ENCODE results near the gene PRTN3.
"Not testable (repeated sequence)": the region's sequence is repeated elsewhere in the genome, so short reads cannot be mapped to it uniquely, and the experiment has no call there.

The PRTN3 gene

GRCh38 chr19:845707-846521 is 5.1 kb downstream of the PRTN3 start:
- peak overlapping the region; percentile 50 for H3K9ac ChIP-seq (ENCODE audit: low read depth, low read length, poor library complexity)
- no peak overlapping the region for H2BK5ac ChIP-seq (ENCODE audit: low read length)
- peak overlapping the region; percentile 99 for H2AK5ac ChIP-seq (ENCODE audit: low read depth, low read length)
- peak overlapping the region; percentile 91 for H3K18ac ChIP-seq (ENCODE audit: low read length)
- no peak overlapping the region for H2AFZ ChIP-seq (ENCODE audit: low read length)
- H2BK15ac ChIP-seq (ENCODE audit: low read length): peak overlapping the region; percentile 93
- no peak overlapping the region for H3K27ac ChIP-seq (replicated peaks; ENCODE audit: low read length)
- H3K4me1 ChIP-seq (ENCODE audit: control insufficient read depth in 2 of 2, insufficient read depth in 1 of 2, low read depth in 1 of 2, low read length in 2 of 2): peaks cover 12 to 13% of the 10 kb centered on the region in 2 donors
- peak overlapping the region; percentile 97 for H2BK12ac ChIP-seq (ENCODE audit: low read length)
- peaks cover 2% of the 10 kb centered on the region for H3K79me1 ChIP-seq (ENCODE audit: low read depth, low read length)
- H4K8ac ChIP-seq (ENCODE audit: low read depth, low read length): no peak overlapping the region
- H3K14ac ChIP-seq (ENCODE audit: low read length): no peak overlapping the region
- no peak overlapping the region for H3K4me3 ChIP-seq (ENCODE audit: low read length in 2 of 2)
- no peak overlapping the region for H3K4ac ChIP-seq (ENCODE audit: low read length)
- H2BK120ac ChIP-seq (ENCODE audit: low read depth, low read length): no peak overlapping the region
- no peak for DNase-seq (ENCODE audit: low spot score)
- H4K91ac ChIP-seq (ENCODE audit: low read depth, low read length, poor library complexity): no peak overlapping the region
- H3K36me3 ChIP-seq (replicated peaks in 1 of 2; ENCODE audit: control insufficient read depth in 2 of 2, insufficient read depth in 2 of 2, low read length in 2 of 2): no peaks in the 10 kb centered on the region
- H3K27me3 ChIP-seq (ENCODE audit: control insufficient read depth in 3 of 3, insufficient read depth in 3 of 3, low read depth in 1 of 3, low read length in 3 of 3): peaks cover 0 to 51% (median 13%) of the 10 kb centered on the region in 3 experiments
- H3K23ac ChIP-seq (ENCODE audit: low read depth, low read length, poor library complexity): no peak overlapping the region
- WGBS, 2 donors (ENCODE audit: extremely low coverage in 2 of 2, insufficient read length in 2 of 2, insufficient replicate concordance in 1 of 2): no CpG with 5 or more reads among the region's 37 CpGs
- no peak overlapping the region for H3K4me2 ChIP-seq (ENCODE audit: insufficient read depth, low read length, poor library complexity, severe bottlenecking)
- no peaks in the 10 kb centered on the region for H3K9me3 ChIP-seq (replicated peaks in 1 of 2; ENCODE audit: control insufficient read depth in 2 of 2, insufficient read depth in 1 of 2, low read depth in 1 of 2, low read length in 2 of 2)

- Histone ChIP-seq H2BK5ac (ENCODE audit: low read length) (no peak overlapping the region), H3K4me2 (ENCODE audit: insufficient read depth, low read length, poor library complexity, severe bottlenecking) (no peak overlapping the region), H3K4me3 (ENCODE audit: low read length in 2 of 2) (no peak overlapping the region), H2BK120ac (ENCODE audit: low read depth, low read length) (no peak overlapping the region), H3K9ac (ENCODE audit: low read depth, low read length, poor library complexity) (peak overlapping the region; percentile 21), H2BK15ac (ENCODE audit: low read length) (no peak overlapping the region), H3K79me1 (ENCODE audit: low read depth, low read length) (peaks cover 2% of the 10 kb centered on the region), H4K91ac (ENCODE audit: low read depth, low read length, poor library complexity) (no peak overlapping the region), H3K18ac (ENCODE audit: low read length) (peak overlapping the region; percentile 57), H3K4me1 (ENCODE audit: control insufficient read depth in 2 of 2, insufficient read depth in 1 of 2, low read depth in 1 of 2, low read length in 2 of 2) (peaks cover 9 to 11% of the 10 kb centered on the region in 2 donors), H3K4ac (ENCODE audit: low read length) (no peak overlapping the region), H2AK5ac (ENCODE audit: low read depth, low read length) (peak overlapping the region; percentile 12), H3K27me3 (ENCODE audit: control insufficient read depth in 3 of 3, insufficient read depth in 3 of 3, low read depth in 1 of 3, low read length in 3 of 3) (peaks cover 0 to 40% (median 8%) of the 10 kb centered on the region in 3 experiments), H4K8ac (ENCODE audit: low read depth, low read length) (no peak overlapping the region), H3K23ac (ENCODE audit: low read depth, low read length, poor library complexity) (no peak overlapping the region), H2AFZ (ENCODE audit: low read length) (no peak overlapping the region), H3K36me3 (replicated peaks in 1 of 2; ENCODE audit: control insufficient read depth in 2 of 2, insufficient read depth in 2 of 2, low read length in 2 of 2) (no peaks in the 10 kb centered on the region), H2BK12ac (ENCODE audit: low read length) (no peak overlapping the region), H3K9me3 (replicated peaks in 1 of 2; ENCODE audit: control insufficient read depth in 2 of 2, insufficient read depth in 1 of 2, low read depth in 1 of 2, low read length in 2 of 2) (no peaks in the 10 kb centered on the region), H3K27ac (replicated peaks; ENCODE audit: low read length) (no peak overlapping the region), H3K14ac (ENCODE audit: low read length) (peak overlapping the region; percentile 38)
- DNase-seq (ENCODE audit: low spot score): no peak
- no CpG with 5 or more reads among the region's 12 CpGs for WGBS, 2 donors (ENCODE audit: extremely low coverage in 2 of 2, insufficient read length in 2 of 2, insufficient replicate concordance in 1 of 2)
These were observed 7.7 kb downstream of the PRTN3 start for GRCh38 chr19:848386-848921.

- not testable (repeated sequence) for H3K27ac ChIP-seq (replicated peaks; ENCODE audit: low read length); H2BK120ac ChIP-seq (ENCODE audit: low read depth, low read length); H4K91ac ChIP-seq (ENCODE audit: low read depth, low read length, poor library complexity); H2BK5ac ChIP-seq (ENCODE audit: low read length); H3K9me3 ChIP-seq (replicated peaks in 1 of 2; ENCODE audit: control insufficient read depth in 2 of 2, insufficient read depth in 1 of 2, low read depth in 1 of 2, low read length in 2 of 2); H4K8ac ChIP-seq (ENCODE audit: low read depth, low read length); H3K4me3 ChIP-seq (ENCODE audit: low read length in 2 of 2); H3K18ac ChIP-seq (ENCODE audit: low read length); H2AK5ac ChIP-seq (ENCODE audit: low read depth, low read length); H3K9ac ChIP-seq (ENCODE audit: low read depth, low read length, poor library complexity); H2BK12ac ChIP-seq (ENCODE audit: low read length); H3K23ac ChIP-seq (ENCODE audit: low read depth, low read length, poor library complexity); H3K14ac ChIP-seq (ENCODE audit: low read length); H2BK15ac ChIP-seq (ENCODE audit: low read length); H3K4ac ChIP-seq (ENCODE audit: low read length); H3K4me1 ChIP-seq (ENCODE audit: control insufficient read depth in 2 of 2, insufficient read depth in 1 of 2, low read depth in 1 of 2, low read length in 2 of 2); H3K79me1 ChIP-seq (ENCODE audit: low read depth, low read length); H3K4me2 ChIP-seq (ENCODE audit: insufficient read depth, low read length, poor library complexity, severe bottlenecking); H2AFZ ChIP-seq (ENCODE audit: low read length); DNase-seq (ENCODE audit: low spot score); H3K36me3 ChIP-seq (replicated peaks in 1 of 2; ENCODE audit: control insufficient read depth in 2 of 2, insufficient read depth in 2 of 2, low read length in 2 of 2)
- peaks cover 0 to 35% (median 3%) of the 10 kb centered on the region in 3 experiments for H3K27me3 ChIP-seq (ENCODE audit: control insufficient read depth in 3 of 3, insufficient read depth in 3 of 3, low read depth in 1 of 3, low read length in 3 of 3)
- no CpG with 5 or more reads among the region's 8 CpGs for WGBS, 2 donors (ENCODE audit: extremely low coverage in 2 of 2, insufficient read length in 2 of 2, insufficient replicate concordance in 1 of 2)
These were observed 8.4 kb downstream of the PRTN3 start for GRCh38 chr19:849195-849594.

- Histone ChIP-seq H3K27ac (replicated peaks; ENCODE audit: low read length) (no peak overlapping the region), H3K9ac (ENCODE audit: low read depth, low read length, poor library complexity) (peak overlapping the region; percentile 21), H2BK12ac (ENCODE audit: low read length) (peak overlapping the region; percentile 73), H3K4me3 (ENCODE audit: low read length in 2 of 2) (no peak overlapping the region), H4K91ac (ENCODE audit: low read depth, low read length, poor library complexity) (no peak overlapping the region), H3K4ac (ENCODE audit: low read length) (peak overlapping the region; percentile 95), H3K18ac (ENCODE audit: low read length) (peak overlapping the region; percentile 74), H3K4me2 (ENCODE audit: insufficient read depth, low read length, poor library complexity, severe bottlenecking) (no peak overlapping the region), H3K23ac (ENCODE audit: low read depth, low read length, poor library complexity) (peak overlapping the region; percentile 55), H3K4me1 (ENCODE audit: control insufficient read depth in 2 of 2, insufficient read depth in 1 of 2, low read depth in 1 of 2, low read length in 2 of 2) (peaks cover 5 to 9% of the 10 kb centered on the region in 2 donors), H3K9me3 (replicated peaks in 1 of 2; ENCODE audit: control insufficient read depth in 2 of 2, insufficient read depth in 1 of 2, low read depth in 1 of 2, low read length in 2 of 2) (no peaks in the 10 kb centered on the region), H3K27me3 (ENCODE audit: control insufficient read depth in 3 of 3, insufficient read depth in 3 of 3, low read depth in 1 of 3, low read length in 3 of 3) (peaks cover 0 to 28% (median 0%) of the 10 kb centered on the region in 3 experiments), H2BK5ac (ENCODE audit: low read length) (peak overlapping the region; percentile 13), H4K8ac (ENCODE audit: low read depth, low read length) (peak overlapping the region; percentile 43), H2AFZ (ENCODE audit: low read length) (peak overlapping the region; percentile 86), H2BK15ac (ENCODE audit: low read length) (peak overlapping the region; percentile 94), H3K36me3 (replicated peaks in 1 of 2; ENCODE audit: control insufficient read depth in 2 of 2, insufficient read depth in 2 of 2, low read length in 2 of 2) (no peaks in the 10 kb centered on the region), H2AK5ac (ENCODE audit: low read depth, low read length) (peak overlapping the region; percentile 84), H3K79me1 (ENCODE audit: low read depth, low read length) (peaks cover 2% of the 10 kb centered on the region), H3K14ac (ENCODE audit: low read length) (peak overlapping the region; percentile 71), H2BK120ac (ENCODE audit: low read depth, low read length) (no peak overlapping the region)
- DNase-seq (ENCODE audit: low spot score): no peak
- no CpG with 5 or more reads among the region's 28 CpGs for WGBS, 2 donors (ENCODE audit: extremely low coverage in 2 of 2, insufficient read length in 2 of 2, insufficient replicate concordance in 1 of 2)
These were observed 9.6 kb downstream of the PRTN3 start for GRCh38 chr19:850221-850978.

All from neuronal stem cell (in vitro differentiated cells).